Breast epithelium (tissue), 3 donors: ENCODE data around the gene LAGE3.

Experiments used
- CTCF ChIP-seq, 3 donors: fragments of 450-650 bp; IDR thresholded peaks; one replicate each; pipeline ENCODE4 v1.5.1; 2016 to 2017; ENCODE audit warnings: antibody characterized with exemption in 3 of 3, mild to moderate bottlenecking in 3 of 3, moderate library complexity in 3 of 3
- POLR2AphosphoS5 ChIP-seq, 3 donors: sonication (generic); formaldehyde crosslinking; IDR thresholded peaks; one replicate each; pipeline ENCODE4 v1.6.1; 2017; ENCODE audit warnings: antibody characterized with exemption in 3 of 3

GRCh38 chrX:154432210-154432609 lies 46.9 kb downstream of the LAGE3 start:
- TF ChIP-seq CTCF (IDR thresholded peaks at IDR 0.05) (no peak), POLR2AphosphoS5 (IDR thresholded peaks at IDR 0.05) (no peak)
